GM13977 (cell line): ENCODE measurements around the gene TH.
"Not testable (repeated sequence)": the region's sequence is repeated elsewhere in the genome, so short reads cannot be mapped to it uniquely, and the experiment has no call there.

Experiments used
- DNase-seq: peaks from one replicate; pipeline ENCODE4 v3.0.0; 2012; ENCODE audit warnings: low spot score
- CTCF ChIP-seq: IDR thresholded peaks from 2 replicates; pipeline ENCODE4 v1.5.1; 2012; ENCODE audit warnings: mild to moderate bottlenecking, control low read depth; ENCODE audit not compliant: insufficient read depth; ENCODE audit errors: extremely low read depth, missing control alignments
- in situ Hi-C: fragments of 300-500 bp; cut with MboI; formaldehyde crosslinking; loops from one replicate; pipeline ENCODE4 v1.12.0; 2022; ENCODE audit warnings: low sequenced_read_pairs, low pct_unique_long_range_greater_than_20kb, mixed read lengths, inconsistent platforms; ENCODE audit not compliant: unreplicated experiment

TH gene

GRCh38 chr11:2180347-2180746 lies 8.7 kb upstream of the TH start:
- DNase-seq = no peak
- in situ Hi-C loops = loop anchor here (25.0 kb wide), 1 partner anchor 232 kb away; the partner anchor contains the start of gene TSSC4
- TF ChIP-seq CTCF = no peak

- no peak for DNase-seq
- TF ChIP-seq CTCF = no peak
- in situ Hi-C loops = loop anchor here (25.0 kb wide), 1 partner anchor 233 kb away; the partner anchor contains the start of gene TSSC4
Observed at GRCh38 chr11:2179516-2179915, 7.9 kb upstream of the TH start.

GRCh38 chr11:2178906-2179494 lies 7.4 kb upstream of the TH start:
- in situ Hi-C loops = loop anchor here (25.0 kb wide), 1 partner anchor 233 kb away; the partner anchor contains the start of gene TSSC4
- no peak for DNase-seq
- TF ChIP-seq CTCF = no peak

GRCh38 chr11:2178055-2178773 lies 6.6 kb upstream of the TH start:
- not testable (repeated sequence) for DNase-seq
- in situ Hi-C loops = loop anchor here (25.0 kb wide), 1 partner anchor 234 kb away; the partner anchor contains the start of gene TSSC4

GRCh38 chr11:2177076-2177475 lies 5.5 kb upstream of the TH start:
- in situ Hi-C loops = loop anchor here (25.0 kb wide), 1 partner anchor 235 kb away; the partner anchor contains the start of gene TSSC4
- no peak for TF ChIP-seq CTCF
- DNase-seq = no peak

GRCh38 chr11:2176389-2176900 lies 4.8 kb upstream of the TH start:
- in situ Hi-C loops = loop anchor here (25.0 kb wide), 1 partner anchor 236 kb away; the partner anchor contains the start of gene TSSC4
- DNase-seq = no peak
- TF ChIP-seq CTCF = no peak

GRCh38 chr11:2175659-2176058 lies 4.0 kb upstream of the TH start:
- TF ChIP-seq CTCF = no peak
- in situ Hi-C loops = loop anchor here (25.0 kb wide), 1 partner anchor 237 kb away; the partner anchor contains the start of gene TSSC4
- DNase-seq = no peak
